SK-N-SH (cell line): ENCODE results near the gene SGCA. TPM values are rescaled to one million over a fixed set of nuclear protein-coding genes. Genes with fewer than 3 reads are reported as not detected.

Source experiments
- CTCF ChIA-PET: fragments of 300-600, 350-600 bp; formaldehyde crosslinking; extraction: SDS; loops from one replicate; lab custom pipeline; 2021; lab: Yijun Ruan, JAX
- POLR2A ChIA-PET: fragments of 350-600 bp; sonication (Branson Sonifier 250); formaldehyde crosslinking; extraction: SDS; loops from one replicate; lab custom pipeline; 2020; ENCODE audit warnings: antibody characterized with exemption, inconsistent platforms; lab: Yijun Ruan, JAX
- DNase-seq: peaks from one replicate; pipeline ENCODE4 v3.0.0; 2012
- H2AFZ ChIP-seq: fragments of 200-600 bp; sonication (generic); 2 replicates; pipeline ENCODE4 v1.8.1; 2016; ENCODE audit warnings: antibody characterized with exemption, mild to moderate bottlenecking, low read depth
- H3F3A ChIP-seq: fragments of 200-600 bp; sonication (generic); replicated peaks from 2 replicates; pipeline ENCODE3; 2016; ENCODE audit warnings: antibody characterized with exemption, mild to moderate bottlenecking; ENCODE audit not compliant: insufficient read depth
- H3K27ac ChIP-seq, 2 experiments: fragments of 200-500 bp in 1 of 2; fragments of 200-600 bp in 1 of 2; sonication (Bioruptor generic) in 1 of 2; sonication (generic), shearing (Covaris generic) in 1 of 2; 2 replicates each; pipeline versions ENCODE4 v1.5.1 to v1.6.1; 2014 to 2016; ENCODE audit warnings: low read depth in 2 of 2, inconsistent platforms in 1 of 2, low read length in 1 of 2, mild to moderate bottlenecking in 1 of 2, mixed read lengths in 1 of 2
- H3K27me3 ChIP-seq: fragments of 200-600 bp; sonication (generic), shearing (Covaris generic); 2 replicates; pipeline ENCODE4 v1.6.1; 2016; ENCODE audit warnings: mixed run types; ENCODE audit not compliant: insufficient read depth
- H3K36me3 ChIP-seq, 2 experiments: fragments of 200-500 bp in 1 of 2; fragments of 200-600 bp in 1 of 2; sonication (Bioruptor generic) in 1 of 2; sonication (generic) in 1 of 2; replicated peaks in 1 of 2; 2 replicates each; pipeline versions ENCODE3 to v1.5.1; 2014 to 2016; ENCODE audit warnings: low read length in 1 of 2, mild to moderate bottlenecking in 1 of 2; ENCODE audit not compliant: insufficient read depth in 2 of 2, control insufficient read depth in 1 of 2
- H3K4me1 ChIP-seq, 2 experiments: fragments of 200-500 bp in 1 of 2; fragments of 200-600 bp in 1 of 2; sonication (Bioruptor generic) in 1 of 2; sonication (generic), shearing (Covaris generic) in 1 of 2; 2 replicates each; pipeline versions ENCODE4 v1.5.1 to v1.6.1; 2014 to 2016; ENCODE audit warnings: low read depth in 1 of 2, low read length in 1 of 2, mixed run types in 1 of 2; ENCODE audit not compliant: insufficient read depth in 2 of 2, control insufficient read depth in 1 of 2
- H3K4me2 ChIP-seq: fragments of 200-600 bp; sonication (generic), shearing (Covaris generic); 2 replicates; pipeline ENCODE4 v1.6.1; 2017; ENCODE audit warnings: mixed run types
- H3K4me3 ChIP-seq, 2 experiments: fragments of 200-500 bp in 1 of 2; fragments of 200-600 bp in 1 of 2; sonication (Bioruptor generic) in 1 of 2; sonication (generic), shearing (Covaris generic) in 1 of 2; 2 replicates each; pipeline versions ENCODE4 v1.5.1 to v1.8.1; 2014 to 2016; ENCODE audit warnings: low read depth in 2 of 2, inconsistent platforms in 1 of 2, low read length in 1 of 2, mild to moderate bottlenecking in 1 of 2, mixed read lengths in 1 of 2, moderate library complexity in 1 of 2
- H3K79me2 ChIP-seq: fragments of 200-600 bp; sonication (generic); 2 replicates; pipeline ENCODE4 v1.8.1; 2017; ENCODE audit warnings: mild to moderate bottlenecking; ENCODE audit not compliant: insufficient read depth
- H3K9ac ChIP-seq: fragments of 200-600 bp; sonication (generic); 2 replicates; pipeline ENCODE4 v1.6.1; 2017; ENCODE audit warnings: mixed run types
- H3K9me2 ChIP-seq: fragments of 200-600 bp; sonication (generic); 2 replicates; pipeline ENCODE4 v1.6.1; 2017; ENCODE audit warnings: mixed run types
- H3K9me3 ChIP-seq: fragments of 200-600 bp; sonication (generic); 2 replicates; pipeline ENCODE4 v1.6.1; 2017; ENCODE audit warnings: mixed run types, mild to moderate bottlenecking, moderate library complexity
- H4K20me1 ChIP-seq: fragments of 200-600 bp; sonication (generic); 2 replicates; pipeline ENCODE4 v1.6.1; 2017; ENCODE audit warnings: mild to moderate bottlenecking, mixed run types; ENCODE audit not compliant: insufficient read depth
- CHD2 ChIP-seq: fragments of 150-350 bp; IDR thresholded peaks from 2 replicates; pipeline ENCODE4 v1.6.1; 2018; ENCODE audit warnings: low read length; ENCODE audit not compliant: partially characterized antibody
- ELF1 ChIP-seq: IDR thresholded peaks from 2 replicates; pipeline ENCODE4 v1.4.0; 2012
- EP300 ChIP-seq, 2 experiments: IDR thresholded peaks; 2 replicates each; pipeline versions ENCODE4 v1.4.0 to v1.6.1; 2012; ENCODE audit warnings: borderline replicate concordance in 1 of 2, low read depth in 1 of 2, low read length in 1 of 2
- FOXJ3 ChIP-seq: sonication (generic); formaldehyde crosslinking; IDR thresholded peaks from 2 replicates; pipeline ENCODE4 v1.5.1; 2020; ENCODE audit warnings: mild to moderate bottlenecking, missing genetic modification reagents
- FOXM1 ChIP-seq: IDR thresholded peaks from 2 replicates; pipeline ENCODE4 v1.4.0; 2012; ENCODE audit warnings: low read depth, mild to moderate bottlenecking
- GATA2 ChIP-seq: sonication (generic); formaldehyde crosslinking; IDR thresholded peaks from 2 replicates; pipeline ENCODE4 v1.5.0; 2020; ENCODE audit warnings: mild to moderate bottlenecking, missing genetic modification reagents
- MXI1 ChIP-seq: IDR thresholded peaks from 2 replicates; pipeline ENCODE4 v1.6.1; 2012; ENCODE audit warnings: mild to moderate bottlenecking, low read depth, low read length, improper control_type of control experiment
- NRF1 ChIP-seq: IDR thresholded peaks from 2 replicates; pipeline ENCODE4 v1.6.1; 2012; ENCODE audit warnings: low read depth, mild to moderate bottlenecking, low read length
- RAD21 ChIP-seq: IDR thresholded peaks from 2 replicates; pipeline ENCODE4 v1.6.1; 2012; ENCODE audit warnings: mild to moderate bottlenecking, low read length
- RCOR1 ChIP-seq: fragments of 150-350 bp; IDR thresholded peaks from 2 replicates; pipeline ENCODE4 v1.6.1; 2017; ENCODE audit warnings: antibody characterized with exemption, low read length
- RXRA ChIP-seq: IDR thresholded peaks from 2 replicates; pipeline ENCODE4 v1.4.0; 2012; ENCODE audit warnings: low read depth, mild to moderate bottlenecking, borderline replicate concordance
- SIN3A ChIP-seq: IDR thresholded peaks from 2 replicates; pipeline ENCODE4 v1.6.1; 2012; ENCODE audit warnings: low read depth, mild to moderate bottlenecking, low read length, moderate library complexity, borderline replicate concordance
- SMC3 ChIP-seq: IDR thresholded peaks from 2 replicates; pipeline ENCODE4 v1.6.1; 2012; ENCODE audit warnings: low read depth, low read length, improper control_type of control experiment
- TCF12 ChIP-seq: IDR thresholded peaks from 2 replicates; pipeline ENCODE4 v1.4.0; 2012
- WGBS: methylation state at CpG from one replicate; pipeline ENCODE4 v1.1.6; 2017; ENCODE audit warnings: low lambda C conversion rate; 5-methylcytosine and 5-hydroxymethylcytosine counted together
- polyA plus RNA-seq, 3 experiments: library from polyadenylated mRNA; depleted of rRNA; stranded (reverse); fragments of >200 nt; gene quantifications; 2 replicates each; pipeline ENCODE4 v1.2.3, GENCODE V29; 2012
- TF ChIP-seq, protein P1 (sequence below): IDR thresholded peaks from 2 replicates; pipeline ENCODE4 v1.4.0; 2012; ENCODE audit warnings: low read depth
- TF ChIP-seq, protein P2 (sequence below): IDR thresholded peaks from 2 replicates; pipeline ENCODE4 v1.4.0; 2012; ENCODE audit warnings: low read depth, borderline replicate concordance
- TF ChIP-seq, protein P3 (sequence below): fragments of 150-350 bp; IDR thresholded peaks from 2 replicates; pipeline ENCODE4 v1.6.1; 2016; ENCODE audit warnings: mild to moderate bottlenecking, low read depth, low read length
- TF ChIP-seq, protein P4 (sequence below): fragments of 200-600 bp; sonication (generic); IDR thresholded peaks from 2 replicates; pipeline ENCODE4 v1.6.1; 2017; ENCODE audit warnings: antibody characterized with exemption, mild to moderate bottlenecking, moderate library complexity

Gene SGCA
- polyA plus RNA-seq, 1 of the 3 experiments (the other 2 are of a cell fraction): not detected

DNA sequence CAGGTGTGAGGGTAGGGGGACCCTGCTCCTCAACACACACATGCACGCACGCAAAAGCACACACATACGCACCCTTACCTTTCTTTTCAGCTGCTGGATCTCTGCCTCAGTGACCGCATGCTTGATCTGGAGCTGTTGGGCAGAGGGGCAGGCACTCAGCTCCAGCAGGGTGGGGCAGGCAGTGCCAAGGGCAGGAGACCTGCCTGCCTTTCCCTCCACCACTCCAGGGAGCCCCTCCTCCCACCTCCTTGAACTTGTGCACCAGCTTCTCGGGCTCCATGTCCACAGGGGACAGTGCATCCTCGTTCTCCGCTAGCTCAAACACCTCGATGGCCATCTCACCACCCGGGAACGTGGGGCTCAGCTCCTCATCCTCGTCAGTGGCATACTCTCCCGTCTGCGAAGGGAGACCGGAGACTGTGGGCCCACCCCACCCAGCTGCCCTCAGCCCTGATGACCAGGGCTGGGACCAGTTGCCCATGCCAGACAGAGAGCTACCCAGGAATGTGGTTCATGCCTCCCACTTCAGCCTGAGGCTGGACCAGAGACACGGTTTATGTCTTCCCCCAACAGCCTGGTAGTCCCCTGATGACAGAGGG, 26.5 kb upstream of the SGCA start:
- CTCF ChIA-PET: interaction anchor here (0.6 to 9.3 kb wide), 33 partner anchors 8 to 258 kb away, joined by 3 to 169 read pairs (median 5); partner anchors contain the start of genes COL1A1, LRRC59, PPP1R9B and SAMD14
- H3K79me2 ChIP-seq: peaks cover 23% of the 10 kb centered on the region; the same call in 1 of the 2 replicates
- no peak for TF ChIP-seq SIN3A
- TF ChIP-seq, protein P1, sequence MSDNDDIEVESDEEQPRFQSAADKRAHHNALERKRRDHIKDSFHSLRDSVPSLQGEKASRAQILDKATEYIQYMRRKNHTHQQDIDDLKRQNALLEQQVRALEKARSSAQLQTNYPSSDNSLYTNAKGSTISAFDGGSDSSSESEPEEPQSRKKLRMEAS: no peak
- TF ChIP-seq, protein P2, sequence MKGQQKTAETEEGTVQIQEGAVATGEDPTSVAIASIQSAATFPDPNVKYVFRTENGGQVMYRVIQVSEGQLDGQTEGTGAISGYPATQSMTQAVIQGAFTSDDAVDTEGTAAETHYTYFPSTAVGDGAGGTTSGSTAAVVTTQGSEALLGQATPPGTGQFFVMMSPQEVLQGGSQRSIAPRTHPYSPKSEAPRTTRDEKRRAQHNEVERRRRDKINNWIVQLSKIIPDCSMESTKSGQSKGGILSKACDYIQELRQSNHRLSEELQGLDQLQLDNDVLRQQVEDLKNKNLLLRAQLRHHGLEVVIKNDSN: no peak
- TF ChIP-seq GATA2 (CRISPR knock-in tag): no peak
- no peak for TF ChIP-seq FOXJ3 (CRISPR knock-in tag)
- TF ChIP-seq SMC3: no peak
- no peak for TF ChIP-seq NRF1
- TF ChIP-seq, protein P3, sequence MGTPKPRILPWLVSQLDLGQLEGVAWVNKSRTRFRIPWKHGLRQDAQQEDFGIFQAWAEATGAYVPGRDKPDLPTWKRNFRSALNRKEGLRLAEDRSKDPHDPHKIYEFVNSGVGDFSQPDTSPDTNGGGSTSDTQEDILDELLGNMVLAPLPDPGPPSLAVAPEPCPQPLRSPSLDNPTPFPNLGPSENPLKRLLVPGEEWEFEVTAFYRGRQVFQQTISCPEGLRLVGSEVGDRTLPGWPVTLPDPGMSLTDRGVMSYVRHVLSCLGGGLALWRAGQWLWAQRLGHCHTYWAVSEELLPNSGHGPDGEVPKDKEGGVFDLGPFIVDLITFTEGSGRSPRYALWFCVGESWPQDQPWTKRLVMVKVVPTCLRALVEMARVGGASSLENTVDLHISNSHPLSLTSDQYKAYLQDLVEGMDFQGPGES: no peak
- TF ChIP-seq, all 33 proteins: peak for 0
- H3K4me1 ChIP-seq: peaks cover 4 to 7% of the 10 kb centered on the region in 2 experiments; a peak in 2 of 4 replicates
- peaks cover 22% of the 10 kb centered on the region for H3F3A ChIP-seq
- no peak overlapping the region for H3K4me3 ChIP-seq
- H3K9me3 ChIP-seq: no peaks in the 10 kb centered on the region
- no peaks in the 10 kb centered on the region for H3K9me2 ChIP-seq
- DNase-seq: no peak
- no peak overlapping the region; a peak in 1 of 4 replicates for H3K27ac ChIP-seq
- H3K27me3 ChIP-seq: no peaks in the 10 kb centered on the region
- peaks cover 35% of the 10 kb centered on the region for H4K20me1 ChIP-seq
- POLR2A ChIA-PET: interaction anchor here (1.0 to 1.9 kb wide), 3 partner anchors 9 to 23 kb away, joined by 3 to 6 read pairs (median 5); partner anchors contain the start of gene SAMD14
- peaks cover 47 to 88% of the 10 kb centered on the region in 2 experiments for H3K36me3 ChIP-seq
- WGBS: 87% methylated on average over 15 of the region's 15 CpGs
- no peak overlapping the region for H2AFZ ChIP-seq
- H3K9ac ChIP-seq: no peak overlapping the region
- H3K4me2 ChIP-seq: no peak overlapping the region

DNA sequence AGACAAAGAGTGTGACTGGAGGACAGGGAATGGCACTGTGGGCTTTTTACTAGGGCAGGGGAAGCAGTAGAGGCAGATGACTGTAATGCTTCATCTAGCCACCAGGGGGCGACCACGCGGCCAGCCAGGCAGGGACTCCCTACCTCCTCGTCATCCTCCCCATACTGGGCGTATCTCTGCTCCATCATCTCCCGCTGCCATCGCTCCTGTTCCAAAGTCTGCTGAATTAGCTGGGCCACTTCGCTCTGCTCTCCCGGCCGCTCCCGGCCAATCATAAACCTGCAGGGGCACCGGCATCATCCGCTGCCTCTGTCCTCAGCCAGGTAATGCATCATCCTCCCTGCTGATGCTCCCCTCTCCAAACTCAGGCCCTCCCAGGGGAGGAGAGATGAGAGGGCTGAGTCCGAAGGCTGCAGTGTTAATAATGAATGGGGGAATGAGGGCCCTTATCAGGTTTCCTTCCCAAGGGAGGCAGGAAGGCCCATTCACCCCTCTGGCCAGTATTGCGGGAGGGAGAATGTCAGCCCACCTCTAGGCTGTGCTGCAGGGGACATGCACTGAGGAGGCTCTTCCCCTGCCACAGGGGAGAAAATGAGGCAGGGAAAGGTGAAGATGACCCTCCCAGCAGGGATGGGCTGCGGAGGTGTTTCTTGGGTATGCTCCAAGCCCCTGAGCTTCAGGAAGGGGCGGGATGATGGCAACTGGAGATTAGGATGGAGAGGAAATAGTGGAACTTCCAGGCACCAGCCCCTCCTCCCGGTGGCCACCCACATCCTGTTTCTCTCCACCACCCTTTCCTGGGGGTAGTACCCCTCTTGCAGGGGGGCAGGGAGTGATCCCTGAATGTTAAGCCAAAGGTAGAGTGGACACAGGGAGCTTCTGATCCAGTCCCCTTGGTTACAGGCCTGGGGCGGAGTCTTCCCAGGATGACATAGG, 25.6 kb upstream of the SGCA start:
- no peaks in the 10 kb centered on the region for H3K9me3 ChIP-seq
- H3K36me3 ChIP-seq: peaks cover 50 to 91% of the 10 kb centered on the region in 2 experiments
- peaks cover 44% of the 10 kb centered on the region for H4K20me1 ChIP-seq
- H2AFZ ChIP-seq: no peak overlapping the region
- WGBS: 46% methylated on average over 19 of the region's 19 CpGs
- H3K9ac ChIP-seq: no peak overlapping the region
- peaks cover 0 to 7% of the 10 kb centered on the region in 2 experiments; a peak in 1 of 4 replicates for H3K4me1 ChIP-seq
- POLR2A ChIA-PET: interaction anchor here (1.0 to 1.9 kb wide), 3 partner anchors 10 to 22 kb away, joined by 3 to 6 read pairs (median 5); partner anchors contain the start of gene SAMD14
- peak; percentile 98 for DNase-seq
- no peak overlapping the region; a peak in 1 of 4 replicates for H3K4me3 ChIP-seq
- peak overlapping the region in 1 of 2 experiments; percentile 40; a peak in 2 of 4 replicates for H3K27ac ChIP-seq
- H3K4me2 ChIP-seq: no peak overlapping the region
- H3K9me2 ChIP-seq: no peaks in the 10 kb centered on the region
- peaks cover 20% of the 10 kb centered on the region for H3F3A ChIP-seq
- CTCF ChIA-PET: interaction anchor here (0.6 to 9.3 kb wide), 38 partner anchors 9 to 257 kb away, joined by 3 to 169 read pairs (median 4); partner anchors contain the start of genes COL1A1, LRRC59, PPP1R9B and SAMD14
- H3K79me2 ChIP-seq: peaks cover 32% of the 10 kb centered on the region
- no peaks in the 10 kb centered on the region for H3K27me3 ChIP-seq
- TF ChIP-seq FOXJ3 (CRISPR knock-in tag) (no peak), RCOR1 (peak; percentile 50), FOXM1 (no peak), TCF12 (no peak), RAD21 (peak; percentile 82), EP300 (IDR thresholded peaks at IDR 0.05; ENCODE audit: borderline replicate concordance in 1 of 2, low read depth in 1 of 2, low read length in 1 of 2) (peak in 1 of 2 experiments; percentile 27; a peak in 1 of 4 replicates), RXRA (no peak), ELF1 (no peak), CHD2 (peak; percentile 28), MXI1 (0 out of 2 replicates have a peak, but pooled peaks have one; percentile 9)
- TF ChIP-seq, protein P1: no peak
- TF ChIP-seq, protein P4, sequence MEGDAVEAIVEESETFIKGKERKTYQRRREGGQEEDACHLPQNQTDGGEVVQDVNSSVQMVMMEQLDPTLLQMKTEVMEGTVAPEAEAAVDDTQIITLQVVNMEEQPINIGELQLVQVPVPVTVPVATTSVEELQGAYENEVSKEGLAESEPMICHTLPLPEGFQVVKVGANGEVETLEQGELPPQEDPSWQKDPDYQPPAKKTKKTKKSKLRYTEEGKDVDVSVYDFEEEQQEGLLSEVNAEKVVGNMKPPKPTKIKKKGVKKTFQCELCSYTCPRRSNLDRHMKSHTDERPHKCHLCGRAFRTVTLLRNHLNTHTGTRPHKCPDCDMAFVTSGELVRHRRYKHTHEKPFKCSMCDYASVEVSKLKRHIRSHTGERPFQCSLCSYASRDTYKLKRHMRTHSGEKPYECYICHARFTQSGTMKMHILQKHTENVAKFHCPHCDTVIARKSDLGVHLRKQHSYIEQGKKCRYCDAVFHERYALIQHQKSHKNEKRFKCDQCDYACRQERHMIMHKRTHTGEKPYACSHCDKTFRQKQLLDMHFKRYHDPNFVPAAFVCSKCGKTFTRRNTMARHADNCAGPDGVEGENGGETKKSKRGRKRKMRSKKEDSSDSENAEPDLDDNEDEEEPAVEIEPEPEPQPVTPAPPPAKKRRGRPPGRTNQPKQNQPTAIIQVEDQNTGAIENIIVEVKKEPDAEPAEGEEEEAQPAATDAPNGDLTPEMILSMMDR: peak; percentile 96
